ENCODE measurements around the gene PNMA8C. TPM values are rescaled to one million over a fixed set of nuclear protein-coding genes. Genes with fewer than 3 reads are reported as not detected.

PNMA8C gene
- total RNA-seq, 1 donor from 2014 or later = 0.53 TPM

DNA sequence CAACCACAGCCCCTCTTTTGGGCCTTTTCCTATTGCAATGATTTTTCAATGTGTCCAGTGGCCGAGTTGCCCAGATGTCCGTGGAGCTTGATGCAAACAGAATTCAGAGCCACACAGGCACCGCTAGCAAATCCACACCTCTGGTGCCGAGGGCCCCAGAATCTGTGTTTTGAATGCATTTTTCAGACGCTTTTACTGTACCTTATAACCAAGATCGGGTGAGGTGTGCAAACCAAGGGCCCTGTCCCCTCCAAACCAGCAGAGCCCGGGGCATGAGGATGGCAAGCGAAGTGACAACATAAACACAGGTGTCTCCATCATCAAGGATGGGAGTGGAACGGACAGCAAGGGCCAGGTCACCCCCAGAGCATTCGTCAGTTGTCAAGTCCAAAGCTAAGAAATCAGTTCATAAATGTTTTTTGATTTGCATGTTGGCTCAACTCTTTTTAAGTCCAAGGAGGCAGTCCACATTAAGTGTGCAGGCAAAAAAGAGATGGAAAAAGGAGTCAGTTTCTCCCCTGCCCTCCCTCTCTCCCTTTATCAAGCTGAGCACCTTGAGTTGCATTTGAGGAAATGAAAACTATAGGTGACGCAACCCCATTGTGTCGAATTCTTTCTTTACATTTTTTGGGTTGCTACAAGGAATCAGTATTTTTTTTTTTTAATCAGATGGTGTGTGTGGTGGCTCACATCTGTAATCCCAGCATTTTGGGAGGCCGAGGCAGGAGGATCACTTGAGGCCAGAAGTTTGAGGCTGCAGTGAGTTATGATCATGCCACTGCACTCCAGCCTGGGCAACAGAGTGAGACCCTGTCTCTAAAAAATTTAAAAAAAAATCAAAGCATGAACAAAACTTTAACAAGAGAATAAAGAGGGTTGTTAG lies 18.3 kb downstream of the PNMA8C start:
- TF ChIP-seq, protein P1, sequence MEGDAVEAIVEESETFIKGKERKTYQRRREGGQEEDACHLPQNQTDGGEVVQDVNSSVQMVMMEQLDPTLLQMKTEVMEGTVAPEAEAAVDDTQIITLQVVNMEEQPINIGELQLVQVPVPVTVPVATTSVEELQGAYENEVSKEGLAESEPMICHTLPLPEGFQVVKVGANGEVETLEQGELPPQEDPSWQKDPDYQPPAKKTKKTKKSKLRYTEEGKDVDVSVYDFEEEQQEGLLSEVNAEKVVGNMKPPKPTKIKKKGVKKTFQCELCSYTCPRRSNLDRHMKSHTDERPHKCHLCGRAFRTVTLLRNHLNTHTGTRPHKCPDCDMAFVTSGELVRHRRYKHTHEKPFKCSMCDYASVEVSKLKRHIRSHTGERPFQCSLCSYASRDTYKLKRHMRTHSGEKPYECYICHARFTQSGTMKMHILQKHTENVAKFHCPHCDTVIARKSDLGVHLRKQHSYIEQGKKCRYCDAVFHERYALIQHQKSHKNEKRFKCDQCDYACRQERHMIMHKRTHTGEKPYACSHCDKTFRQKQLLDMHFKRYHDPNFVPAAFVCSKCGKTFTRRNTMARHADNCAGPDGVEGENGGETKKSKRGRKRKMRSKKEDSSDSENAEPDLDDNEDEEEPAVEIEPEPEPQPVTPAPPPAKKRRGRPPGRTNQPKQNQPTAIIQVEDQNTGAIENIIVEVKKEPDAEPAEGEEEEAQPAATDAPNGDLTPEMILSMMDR (IDR thresholded peaks at IDR 0.05) = no peak
- peaks cover 8 to 29% of the 10 kb centered on the region in 2 donors for H3K4me1 ChIP-seq
- no peak for DNase-seq (ENCODE audit: low spot score in 2 of 2)
- no peaks in the 10 kb centered on the region for H3K9me3 ChIP-seq
- intact Hi-C loops (cut with DNase I) = loop anchor here (5.0 kb wide), 1 partner anchor 62 kb away; the partner anchor contains the start of gene PNMA8A
- no peaks in the 10 kb centered on the region for H3K27me3 ChIP-seq
- H3K4me3 ChIP-seq = peak overlapping the region; percentile 63 to 75
- peak overlapping the region; percentile 69 to 83 for H3K27ac ChIP-seq
- H3K36me3 ChIP-seq = no peaks in the 10 kb centered on the region

DNA sequence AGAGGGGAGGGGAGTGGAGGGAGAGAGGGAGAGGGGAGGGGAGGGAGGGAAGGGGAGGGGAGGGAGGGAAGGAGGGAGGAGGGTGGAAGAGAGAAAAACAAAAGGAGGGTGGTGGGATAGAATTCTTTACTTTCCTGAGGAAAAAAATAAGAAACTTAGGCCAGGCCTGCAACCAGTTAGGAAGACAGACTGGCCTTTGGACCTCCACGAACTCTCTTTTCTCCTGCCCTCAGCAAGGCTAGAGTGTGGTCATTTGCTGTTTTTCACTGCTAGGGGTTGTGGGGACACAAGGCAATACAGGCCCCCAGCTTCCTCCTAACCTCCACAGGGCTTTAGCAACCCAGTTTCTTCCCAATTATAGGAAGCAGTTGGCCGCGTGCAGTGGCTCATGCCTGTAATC lies 19.5 kb downstream of the PNMA8C start:
- peaks cover 8 to 36% of the 10 kb centered on the region in 2 donors for H3K4me1 ChIP-seq
- H3K9me3 ChIP-seq = no peaks in the 10 kb centered on the region
- peak overlapping the region in 1 of 2 donors; percentile 45 for H3K4me3 ChIP-seq
- no peaks in the 10 kb centered on the region for H3K27me3 ChIP-seq
- H3K36me3 ChIP-seq = no peaks in the 10 kb centered on the region
- peak overlapping the region; percentile 61 to 76 for H3K27ac ChIP-seq
- no peak for DNase-seq (ENCODE audit: low spot score in 2 of 2)
- TF ChIP-seq, protein P1 (IDR thresholded peaks at IDR 0.05) = no peak
- intact Hi-C loops (cut with DNase I) = no loop called here

DNA sequence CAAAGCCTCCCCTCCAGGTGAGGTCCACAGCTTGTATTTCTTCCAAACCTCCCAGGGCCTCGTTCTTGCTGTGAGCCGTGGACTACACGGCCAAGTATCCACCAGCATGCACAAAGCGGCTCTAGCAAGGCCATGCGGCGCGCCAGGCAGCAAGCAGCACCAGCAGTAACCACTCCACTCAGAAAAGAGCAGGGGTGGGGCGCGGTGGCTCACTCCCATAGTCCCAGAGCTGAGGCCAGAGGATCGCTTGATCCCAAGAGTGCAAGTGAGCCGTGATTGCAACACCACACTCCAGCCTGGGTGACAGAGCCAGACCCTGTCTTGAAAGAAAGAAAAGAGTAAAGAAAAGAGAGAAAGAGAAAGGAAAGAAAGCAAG lies 20.1 kb downstream of the PNMA8C start:
- intact Hi-C loops (cut with DNase I) = no loop called here
- Histone ChIP-seq H3K9me3 (no peaks in the 10 kb centered on the region), H3K4me3 (peak overlapping the region; percentile 37 to 45), H3K27me3 (no peaks in the 10 kb centered on the region), H3K27ac (peak overlapping the region; percentile 61 to 76), H3K4me1 (peaks cover 8 to 36% of the 10 kb centered on the region in 2 donors), H3K36me3 (no peaks in the 10 kb centered on the region)
- DNase-seq (ENCODE audit: low spot score in 2 of 2) = peak in 1 of 2 donors; percentile 90
- TF ChIP-seq, protein P1 (IDR thresholded peaks at IDR 0.05) = no peak

DNA sequence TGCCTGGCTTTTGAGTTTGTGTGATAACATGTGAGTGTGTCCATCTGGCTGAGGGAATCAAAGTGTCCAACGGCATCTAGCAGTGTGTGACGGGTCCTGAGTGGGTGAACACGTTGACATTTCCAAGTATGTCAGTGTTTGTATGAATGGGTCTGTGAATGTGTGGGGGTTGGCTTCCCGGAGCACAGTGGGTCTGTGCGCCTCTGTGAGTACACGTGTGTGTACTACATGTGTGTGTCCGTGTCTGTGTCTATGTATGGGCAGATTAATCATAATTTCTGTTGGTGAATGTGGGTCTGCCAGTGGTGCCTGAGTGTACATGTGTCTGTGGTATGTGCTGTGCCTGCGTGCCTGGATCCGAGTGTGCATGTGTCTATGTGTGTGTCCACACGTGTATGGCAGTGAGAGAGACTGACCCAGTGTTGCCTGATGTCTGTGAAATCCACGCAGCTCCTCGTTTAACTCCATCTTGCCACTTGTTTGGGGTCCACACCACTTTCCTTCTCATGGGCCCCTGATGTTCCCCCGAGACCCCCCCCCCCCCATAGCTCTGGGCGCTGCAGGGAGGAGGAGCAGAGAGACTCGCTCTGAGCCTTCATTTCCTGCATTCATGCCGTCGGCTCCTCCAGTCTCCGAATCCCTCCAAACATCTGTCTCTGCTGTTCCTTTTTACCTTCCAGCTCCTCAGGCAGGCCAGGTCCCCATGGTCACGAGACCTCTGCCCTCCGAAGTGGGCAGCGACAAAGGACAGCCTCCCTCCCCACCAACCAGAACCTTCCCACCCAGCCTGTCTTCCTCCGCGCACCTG lies 20.7 kb downstream of the PNMA8C start:
- intact Hi-C loops (cut with DNase I) = no loop called here
- Histone ChIP-seq H3K4me3 (peak overlapping the region; percentile 37 to 45), H3K9me3 (no peaks in the 10 kb centered on the region), H3K27ac (peak overlapping the region; percentile 61 to 76), H3K27me3 (no peaks in the 10 kb centered on the region), H3K4me1 (peaks cover 8 to 36% of the 10 kb centered on the region in 2 donors), H3K36me3 (no peaks in the 10 kb centered on the region)
- TF ChIP-seq, protein P1 (IDR thresholded peaks at IDR 0.05) = no peak
- no peak for DNase-seq (ENCODE audit: low spot score in 2 of 2)

DNA sequence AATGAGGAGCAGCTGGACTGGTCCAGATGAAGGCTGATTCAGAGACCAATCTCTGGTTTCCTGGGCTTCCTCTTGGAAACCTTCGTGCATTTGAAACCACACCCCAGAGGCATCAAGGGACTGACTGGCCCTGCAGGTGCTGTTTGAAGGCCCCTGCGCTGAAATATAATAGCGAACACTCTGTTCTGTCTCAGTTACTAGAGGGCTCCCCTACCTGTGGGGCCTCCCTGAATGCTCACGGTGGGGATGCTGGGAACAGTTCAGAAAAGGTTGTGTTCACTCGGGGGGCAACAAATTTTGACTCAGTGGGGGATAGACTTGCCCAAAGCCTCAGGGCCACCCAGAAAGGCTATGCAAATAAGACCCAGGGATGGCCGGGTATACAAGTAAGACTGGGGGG lies 21.8 kb downstream of the PNMA8C start:
- Histone ChIP-seq H3K4me3 (no peak overlapping the region), H3K9me3 (no peaks in the 10 kb centered on the region), H3K27ac (no peak overlapping the region), H3K27me3 (no peaks in the 10 kb centered on the region), H3K4me1 (peaks cover 8 to 38% of the 10 kb centered on the region in 2 donors), H3K36me3 (no peaks in the 10 kb centered on the region)
- TF ChIP-seq, protein P1 (IDR thresholded peaks at IDR 0.05) = no peak
- no peak for DNase-seq (ENCODE audit: low spot score in 2 of 2)
- intact Hi-C loops (cut with DNase I) = no loop called here
